SH-SY5Y (cell line): ENCODE measurements around the gene EN1.

ENCODE experiments used
- GATA2 ChIP-seq: IDR thresholded peaks from 2 replicates; pipeline ENCODE4 v1.6.1; 2011; ENCODE audit warnings: mild to moderate bottlenecking, low read depth, low read length
- GATA3 ChIP-seq: IDR thresholded peaks from 2 replicates; pipeline ENCODE4 v1.6.1; 2011; ENCODE audit warnings: low read depth, mild to moderate bottlenecking, low read length, moderate library complexity

DNA sequence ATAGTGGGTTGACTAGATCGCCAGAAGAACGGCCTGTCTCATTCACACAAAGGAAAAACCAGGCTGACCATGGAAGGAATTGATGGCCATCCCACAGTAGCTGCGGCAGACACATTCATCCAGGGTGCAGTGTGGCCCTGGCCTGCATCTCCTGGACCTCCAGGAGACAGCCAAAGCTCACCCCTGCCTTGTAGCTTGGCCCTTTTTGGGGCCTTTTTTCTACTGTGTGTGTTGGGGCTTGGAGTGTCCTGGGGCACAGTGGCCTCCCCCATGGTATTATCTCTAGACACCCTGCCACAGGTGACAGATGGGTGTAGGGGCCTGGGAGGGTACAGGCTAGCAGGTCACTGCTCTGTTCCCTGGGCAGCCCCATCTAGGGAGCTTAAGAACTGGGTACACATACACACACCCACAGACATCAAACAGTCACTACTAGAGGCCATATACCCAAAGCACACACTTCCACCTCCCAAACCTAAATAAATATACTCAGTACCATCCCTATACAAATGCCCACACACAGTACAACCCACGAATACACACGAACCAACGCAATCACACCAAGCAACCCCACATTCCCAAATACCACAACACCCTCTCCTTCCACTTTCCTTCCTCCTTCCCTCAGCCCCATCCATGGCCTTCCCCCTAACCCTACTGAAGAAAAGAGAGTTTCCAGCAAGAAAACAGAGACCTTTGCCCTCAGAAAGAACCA is 8.6 kb downstream of the EN1 start:
- no peak for TF ChIP-seq GATA2
- no peak for TF ChIP-seq GATA3
